ENCODE results near the gene SLC25A43.
A peak's percentile ranks its signal among the peaks of the same experiment; 100 is the strongest.
"Not testable (repeated sequence)": the region's sequence is repeated elsewhere in the genome, so short reads cannot be mapped to it uniquely, and the experiment has no call there.

SLC25A43 gene

DNA sequence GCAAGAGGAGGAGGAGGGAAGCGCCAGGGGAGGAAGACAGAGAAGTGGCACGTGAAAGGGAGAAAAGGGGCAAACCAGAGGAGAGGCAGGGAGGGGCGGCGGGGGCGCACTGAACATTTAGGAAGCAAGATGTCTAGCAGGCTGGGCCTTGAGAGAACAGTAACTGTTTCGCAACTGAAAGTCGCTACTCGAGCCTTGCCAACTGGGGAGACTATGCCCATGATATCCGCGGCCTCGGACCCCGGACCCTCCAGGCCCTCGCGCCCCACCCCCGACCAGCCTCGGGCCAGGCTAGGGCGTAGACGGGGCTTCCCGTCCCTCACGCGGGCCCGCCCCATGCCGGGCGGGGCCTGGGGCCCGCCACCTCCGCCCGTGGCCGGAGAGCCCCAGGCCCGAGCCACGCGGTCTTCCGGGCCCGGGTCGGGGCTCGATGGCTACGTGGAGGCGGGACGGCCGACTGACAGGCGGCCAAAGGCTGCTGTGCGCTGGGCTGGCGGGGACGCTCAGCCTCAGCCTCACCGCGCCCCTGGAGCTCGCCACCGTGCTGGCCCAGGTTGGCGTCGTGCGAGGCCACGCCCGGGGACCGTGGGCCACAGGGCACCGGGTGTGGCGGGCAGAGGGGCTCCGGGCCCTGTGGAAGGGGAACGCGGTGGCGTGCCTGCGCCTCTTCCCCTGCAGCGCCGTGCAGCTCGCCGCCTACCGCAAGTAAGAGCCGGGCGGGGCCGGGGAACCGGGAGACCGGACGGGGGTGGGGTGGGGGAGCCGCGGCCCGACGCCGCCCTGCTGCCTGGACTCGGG lies at the start of gene SLC25A43:
Gene SLC25A43 (plus strand): TSS at position 363 of the 798 bp plus-strand sequence. CDS start 68 bp downstream, at position 431.
- peak; percentile 34 for DNase-seq (ENCODE audit: low spot score)

DNA sequence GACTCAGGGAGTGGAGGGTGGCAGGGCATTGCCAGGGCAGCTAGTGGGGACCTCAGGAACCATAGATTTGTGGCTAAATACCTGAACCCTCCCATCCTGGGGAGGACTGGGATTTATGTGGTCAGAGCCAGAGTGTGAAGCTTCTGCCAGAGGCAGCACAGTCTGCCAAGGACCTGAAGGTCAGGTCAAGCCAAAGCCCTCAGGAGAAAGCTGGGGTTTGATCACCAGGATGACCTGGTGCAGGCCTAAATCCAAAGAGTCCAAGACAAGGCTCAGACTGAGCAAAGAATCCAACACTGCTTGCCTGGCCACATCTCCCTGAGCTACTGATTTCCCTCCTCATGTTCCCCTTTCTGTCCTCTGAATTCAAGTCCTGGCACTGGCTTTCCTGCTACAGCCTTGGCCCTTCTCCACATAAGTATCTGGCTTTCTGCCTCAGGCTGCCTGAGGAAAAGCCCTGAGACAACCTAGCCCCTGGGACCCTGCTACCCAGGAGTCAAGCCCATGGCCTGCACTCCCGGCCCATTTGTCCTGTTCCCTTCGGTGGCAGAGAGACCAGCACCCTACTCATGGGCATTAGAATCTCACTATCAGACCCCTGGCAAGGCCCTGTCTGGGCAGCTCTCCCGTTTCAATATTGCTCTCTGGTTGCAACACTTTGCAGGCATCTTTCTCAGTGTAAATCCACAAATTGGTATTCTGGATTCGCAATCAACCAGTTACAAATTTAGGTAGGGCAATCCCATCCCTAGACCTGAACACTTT lies 39.3 kb upstream of the SLC25A43 start:
- DNase-seq (ENCODE audit: low spot score): no peak

DNA sequence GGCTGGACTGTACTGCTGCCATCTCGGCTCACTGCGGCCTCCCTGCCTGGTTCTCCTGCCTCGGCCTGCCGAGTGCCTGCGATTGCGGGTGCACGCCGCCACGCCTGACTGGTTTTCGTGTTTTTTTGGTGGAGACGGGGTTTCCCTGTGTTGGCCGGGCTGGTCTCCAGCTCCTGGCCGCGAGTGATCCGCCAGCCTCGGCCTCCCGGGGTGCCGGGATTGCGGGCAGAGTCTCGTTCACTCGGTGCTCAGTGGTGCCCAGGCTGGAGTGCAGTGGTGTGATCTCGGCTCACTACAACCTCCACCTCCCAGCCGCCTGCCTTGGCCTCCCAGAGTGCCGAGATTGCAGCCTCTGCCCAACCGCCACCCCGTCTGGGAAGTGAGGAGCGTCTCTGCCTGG lies 37.7 kb upstream of the SLC25A43 start:
- not testable (repeated sequence) for DNase-seq (ENCODE audit: low spot score)

DNA sequence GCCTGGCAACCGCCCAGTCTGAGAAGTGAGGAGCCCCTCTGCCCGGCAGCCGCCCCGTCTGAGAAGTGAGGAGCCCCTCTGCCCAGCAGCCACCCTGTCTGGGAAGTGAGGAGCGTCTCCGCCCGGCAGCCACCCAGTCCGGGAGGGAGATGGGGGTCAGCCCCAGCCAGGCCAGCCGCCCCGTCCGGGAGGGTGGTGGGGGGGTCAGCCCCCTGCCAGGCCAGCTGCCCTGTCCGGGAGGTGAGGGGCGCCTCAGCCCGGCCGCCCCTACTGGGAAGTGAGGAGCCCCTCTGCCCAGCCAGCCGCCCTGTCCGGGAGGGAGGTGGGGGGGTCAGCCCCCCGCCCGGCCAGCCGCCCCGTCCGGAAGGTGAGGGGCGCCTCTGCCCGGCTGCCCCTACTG lies 37.1 kb upstream of the SLC25A43 start:
- not testable (repeated sequence) for DNase-seq (ENCODE audit: low spot score)

DNA sequence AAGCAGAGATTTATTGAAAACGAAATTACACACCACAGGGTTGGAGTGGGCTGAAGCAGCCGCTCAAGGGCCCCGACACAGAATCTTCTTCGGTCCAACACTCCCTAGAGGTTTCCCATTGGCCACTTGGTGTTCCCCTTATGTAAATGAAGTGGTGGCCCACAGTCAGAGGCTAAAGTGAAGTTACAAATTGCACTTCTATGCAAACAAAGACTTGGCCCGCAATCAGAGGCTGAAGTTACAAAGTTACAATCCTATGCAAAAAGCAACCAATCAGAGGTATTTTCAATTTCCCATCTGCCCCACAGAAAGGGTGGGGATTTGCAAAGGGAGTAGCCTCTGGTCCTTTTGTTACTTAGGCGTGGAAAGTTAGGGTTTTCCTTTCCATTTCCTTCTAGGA lies 35.7 kb upstream of the SLC25A43 start:
- DNase-seq (ENCODE audit: low spot score): no peak

DNA sequence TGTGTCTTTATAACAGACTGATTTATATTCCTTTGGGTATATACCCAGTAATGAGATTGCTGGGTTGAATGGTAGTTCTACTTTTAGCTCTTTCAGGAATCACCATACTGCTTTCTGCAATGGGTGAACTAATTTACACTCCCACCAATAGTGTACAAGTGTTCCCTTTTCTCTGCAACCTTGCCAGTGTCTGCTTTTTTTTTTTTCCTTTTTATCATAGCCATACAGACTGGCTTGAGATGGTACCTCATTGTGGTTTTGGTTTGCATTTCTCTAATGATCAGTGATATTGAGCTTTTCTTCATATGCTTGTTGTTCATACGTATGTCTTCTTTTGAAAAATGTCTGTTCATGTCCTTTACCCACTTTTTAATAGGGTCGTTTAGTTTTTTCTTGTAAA lies 27.3 kb upstream of the SLC25A43 start:
- not testable (repeated sequence) for DNase-seq (ENCODE audit: low spot score)

DNA sequence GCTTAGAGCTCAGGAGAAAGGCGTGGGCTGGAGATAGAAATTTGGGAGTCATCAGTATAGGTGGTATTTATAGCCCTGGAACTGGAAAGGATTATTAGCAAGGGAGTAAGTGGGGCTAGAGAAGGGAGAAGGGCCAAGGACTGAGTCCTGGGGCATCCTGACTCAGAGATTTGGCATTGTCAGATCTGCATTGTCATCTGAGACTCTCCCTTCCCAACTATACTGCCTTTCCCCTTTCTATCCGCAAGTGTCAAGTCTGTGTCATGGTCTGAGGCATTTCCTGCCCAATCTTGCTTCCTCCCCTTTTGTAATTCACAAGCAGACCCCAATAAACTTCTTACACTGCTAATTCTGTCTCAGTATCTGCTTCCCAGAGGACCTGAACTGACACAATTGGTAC lies 24.4 kb upstream of the SLC25A43 start:
- DNase-seq (ENCODE audit: low spot score): peak; percentile 24

DNA sequence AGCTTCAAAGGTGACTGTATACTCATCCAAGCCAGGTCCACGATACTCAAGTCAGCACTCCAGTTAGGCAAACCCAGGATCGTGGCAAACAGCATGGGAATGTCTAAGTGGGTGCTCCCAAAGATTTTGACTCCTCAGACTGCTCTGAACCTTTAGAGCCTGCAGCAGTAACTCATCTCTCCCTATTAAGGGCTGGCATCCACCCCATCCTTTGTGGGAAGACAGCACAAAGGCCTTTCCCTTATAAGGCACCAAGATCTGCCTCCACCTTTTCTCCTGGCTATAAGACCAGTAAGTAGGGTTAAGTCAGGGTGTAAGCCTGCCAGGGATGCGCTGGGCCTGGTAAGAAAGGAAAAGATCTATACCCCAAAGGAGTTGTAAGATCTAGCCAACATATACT lies 23.6 kb upstream of the SLC25A43 start:
- DNase-seq (ENCODE audit: low spot score): no peak

DNA sequence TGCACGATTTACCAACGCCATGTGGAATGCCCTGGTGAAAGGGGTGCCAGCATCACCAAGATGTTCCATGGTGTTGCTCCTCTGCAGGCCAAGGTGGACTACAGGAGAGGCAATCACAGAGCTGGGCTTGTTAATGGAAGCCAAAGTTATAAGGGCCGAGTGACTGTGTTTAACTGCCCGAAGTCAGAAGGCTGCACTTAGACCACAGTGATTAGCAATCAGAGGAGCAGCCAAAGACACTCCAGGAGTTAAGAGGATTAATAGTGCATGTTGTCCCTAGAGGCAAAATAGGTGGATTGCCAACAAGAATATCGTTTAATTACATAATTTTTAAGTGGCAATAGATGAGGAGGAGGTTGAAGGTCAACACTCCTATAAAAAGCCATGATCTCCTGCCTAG lies 22.8 kb upstream of the SLC25A43 start:
- no peak for DNase-seq (ENCODE audit: low spot score)

DNA sequence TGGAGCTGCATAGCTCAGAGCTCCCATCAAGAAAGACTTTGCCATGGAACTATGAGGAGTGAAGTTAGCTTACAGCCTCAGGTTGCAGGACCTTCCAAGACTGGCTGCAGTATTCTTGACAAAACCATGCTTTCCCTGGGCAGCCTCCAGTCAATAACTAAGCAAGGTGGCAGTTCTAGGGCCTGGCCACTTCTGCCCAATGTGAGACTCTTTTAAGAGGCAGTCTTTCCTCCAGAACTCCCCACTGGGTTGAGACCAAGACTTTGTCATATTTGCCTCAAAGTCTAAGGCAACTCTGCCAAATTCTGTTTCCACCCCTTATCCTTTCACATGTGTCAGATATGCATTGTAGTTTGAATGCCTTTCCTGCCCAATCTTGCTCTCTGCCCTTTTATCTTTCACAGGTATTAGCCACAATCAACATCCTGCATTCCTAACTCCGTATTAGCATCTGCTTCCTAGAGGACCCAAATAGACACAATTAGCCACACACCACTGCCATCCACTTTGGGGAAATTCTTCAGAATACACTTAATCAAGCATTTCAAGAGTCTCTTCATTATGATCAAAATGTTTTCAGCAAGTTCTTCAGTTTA lies 17.7 kb upstream of the SLC25A43 start:
- DNase-seq (ENCODE audit: low spot score): no peak

DNA sequence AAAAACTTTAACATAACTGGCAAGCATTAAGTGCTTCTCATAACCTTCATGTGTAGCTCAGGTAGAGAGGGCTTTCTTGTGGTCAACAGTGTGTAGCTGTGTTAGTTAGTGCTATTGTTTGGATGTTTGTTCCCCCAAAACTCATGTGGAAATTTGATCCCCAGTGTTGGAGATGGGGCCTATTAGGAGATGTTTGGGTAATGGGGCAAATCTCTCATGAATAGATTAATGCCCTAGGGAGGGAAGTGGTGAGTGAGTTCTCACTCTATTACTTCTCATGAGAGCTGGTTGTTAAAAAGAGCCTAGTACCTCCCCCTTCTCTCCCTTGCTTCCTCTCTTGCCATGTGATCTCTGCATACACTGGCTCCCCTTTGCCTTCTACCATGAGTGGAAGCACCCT lies 16.5 kb upstream of the SLC25A43 start:
- DNase-seq (ENCODE audit: low spot score): no peak

DNA sequence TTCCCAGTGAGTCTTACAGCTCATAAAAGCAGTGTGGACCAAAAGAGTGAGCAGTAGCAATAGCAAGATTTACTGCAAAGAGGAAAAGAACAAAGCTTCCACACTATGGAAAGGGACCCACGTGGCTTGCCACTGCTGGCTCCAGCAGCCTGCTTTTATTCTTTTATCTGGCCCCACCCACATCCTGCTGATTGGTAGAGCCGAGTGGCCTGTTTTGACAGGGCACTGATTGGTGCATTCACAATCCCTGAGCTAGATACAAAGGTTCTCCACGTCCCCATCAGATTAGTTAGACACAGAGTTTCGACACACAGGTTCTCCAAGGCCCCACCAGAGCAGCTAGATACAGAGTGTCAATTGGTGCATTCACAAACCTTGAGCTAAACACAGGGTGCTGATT lies 12.5 kb upstream of the SLC25A43 start:
- not testable (repeated sequence) for DNase-seq (ENCODE audit: low spot score)

DNA sequence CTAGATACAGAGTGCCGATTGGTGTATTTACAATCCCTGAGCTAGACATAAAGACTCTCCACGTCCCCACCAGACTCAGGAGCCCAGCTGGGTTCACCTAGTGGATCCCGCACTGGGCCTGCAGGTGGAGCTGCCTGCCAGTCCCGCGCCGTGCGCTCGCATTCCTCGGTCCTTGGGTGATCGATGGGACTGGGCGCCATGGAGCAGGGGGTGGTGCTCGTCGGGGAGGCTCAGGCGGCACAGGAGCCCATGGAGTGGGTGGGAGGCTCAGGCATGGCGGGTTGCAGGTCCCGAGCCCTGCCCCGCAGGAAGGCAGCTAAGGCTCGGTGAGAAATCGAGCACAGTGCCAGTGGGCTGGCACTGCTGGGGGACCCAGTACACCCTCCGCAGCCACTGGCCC lies 11.7 kb upstream of the SLC25A43 start:
- DNase-seq (ENCODE audit: low spot score): not testable (repeated sequence)

DNA sequence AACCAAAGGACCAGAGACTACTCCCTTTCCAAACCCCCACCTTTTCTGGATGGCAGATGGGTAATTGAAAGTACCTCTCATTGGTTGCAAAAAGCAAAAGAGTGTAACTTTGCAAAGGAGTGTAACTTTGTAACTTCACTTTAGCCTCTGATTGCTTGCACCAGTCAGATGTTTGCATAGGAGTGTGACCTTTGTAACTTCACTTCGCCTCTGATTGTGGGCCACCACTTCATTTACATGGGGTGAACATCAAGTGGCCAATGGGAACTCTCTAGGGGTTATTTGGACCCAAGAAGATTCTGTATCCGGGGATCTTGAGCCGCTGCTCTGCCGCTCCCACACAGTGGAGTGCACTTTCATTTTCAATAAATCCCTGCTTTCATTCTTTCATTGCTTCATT lies 9.9 kb upstream of the SLC25A43 start:
- no peak for DNase-seq (ENCODE audit: low spot score)

DNA sequence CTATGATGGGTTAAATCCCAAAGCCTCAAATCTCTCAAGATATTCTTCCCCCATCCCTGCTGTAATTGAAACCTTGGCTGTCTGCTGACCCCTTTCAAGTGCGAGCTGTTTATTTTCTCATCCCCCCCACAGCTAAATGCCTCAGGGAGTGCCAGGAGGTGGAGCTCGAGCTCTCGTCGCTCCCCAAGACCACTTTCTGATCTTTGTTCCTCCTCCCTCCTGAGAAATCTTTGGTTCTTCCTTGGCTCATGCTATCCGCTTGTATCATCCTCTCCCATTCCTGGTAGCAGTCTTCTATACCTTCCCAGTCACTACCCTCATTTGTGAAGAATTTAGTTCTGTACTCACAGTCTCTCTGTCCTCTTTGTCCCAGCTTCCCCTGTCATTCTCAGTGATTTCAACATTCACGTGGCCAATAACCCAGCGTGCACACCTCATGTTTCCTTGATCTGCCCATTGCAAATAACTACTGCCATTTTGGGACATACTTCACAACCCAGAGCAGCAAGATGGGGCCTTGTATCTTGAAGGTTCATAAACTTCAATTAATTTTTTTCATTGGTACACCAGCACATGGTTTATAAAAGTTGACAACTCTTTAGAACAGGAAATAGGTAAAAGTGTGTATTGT lies 9.2 kb upstream of the SLC25A43 start:
- DNase-seq (ENCODE audit: low spot score): no peak

DNA sequence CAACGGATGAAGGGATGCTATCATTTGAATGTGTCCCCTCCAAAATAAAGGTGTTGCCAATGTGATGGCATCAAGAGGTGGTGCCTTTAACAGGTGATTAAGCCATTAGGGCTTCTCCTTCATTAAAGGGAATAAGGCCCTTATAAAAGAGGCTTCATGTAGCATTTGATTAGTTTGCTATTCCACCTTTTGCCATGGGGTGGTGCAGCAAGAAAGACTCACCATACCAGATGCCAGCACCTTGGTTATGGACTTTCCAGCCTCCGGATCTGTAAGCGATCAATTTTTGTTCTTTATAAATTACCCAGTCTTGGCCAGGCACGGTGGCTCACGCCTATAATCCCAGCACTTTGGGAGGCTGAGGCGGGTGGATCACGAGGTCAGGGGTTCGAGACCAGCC lies 7.9 kb upstream of the SLC25A43 start:
- peak; percentile 33 for DNase-seq (ENCODE audit: low spot score)

DNA sequence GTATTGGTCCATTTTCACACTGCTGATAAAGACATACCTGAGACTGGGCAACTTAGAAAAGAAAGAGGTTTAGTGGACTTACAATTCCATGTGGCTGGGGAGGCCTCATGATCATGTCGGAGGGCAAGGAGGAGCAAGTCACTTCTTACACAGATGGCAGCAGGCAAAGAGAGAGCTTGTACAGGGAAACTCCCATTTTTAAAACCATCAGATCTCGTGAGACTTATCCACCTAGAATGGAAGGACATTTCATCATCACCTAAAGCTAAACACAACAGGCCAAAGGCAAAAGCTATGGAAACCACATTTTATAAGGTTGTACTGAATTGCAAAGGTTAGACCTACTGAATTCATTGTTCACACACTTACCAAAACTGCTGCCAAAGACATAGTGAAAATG lies 6.0 kb upstream of the SLC25A43 start:
- no peak for DNase-seq (ENCODE audit: low spot score)

DNA sequence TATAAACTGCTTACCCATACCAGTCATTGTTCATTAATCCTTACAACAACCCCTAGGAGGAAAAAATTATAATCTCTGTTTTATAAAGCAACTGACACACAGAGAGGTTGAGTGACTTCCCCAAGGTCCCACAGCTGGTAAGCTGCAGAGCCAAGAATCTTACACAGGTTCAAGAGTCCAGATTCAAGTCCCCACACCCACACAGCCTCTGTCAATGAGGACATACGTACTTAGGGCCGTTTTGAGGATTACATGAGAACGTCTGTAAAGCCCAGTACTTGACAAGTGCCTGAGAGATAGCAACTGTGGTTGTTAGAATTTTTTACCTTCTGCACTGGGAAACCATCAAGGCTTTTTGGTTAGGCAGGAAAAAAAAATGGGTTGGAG lies 556 bp upstream of the SLC25A43 start:
- peak; percentile 16 for DNase-seq (ENCODE audit: low spot score)

DNA sequence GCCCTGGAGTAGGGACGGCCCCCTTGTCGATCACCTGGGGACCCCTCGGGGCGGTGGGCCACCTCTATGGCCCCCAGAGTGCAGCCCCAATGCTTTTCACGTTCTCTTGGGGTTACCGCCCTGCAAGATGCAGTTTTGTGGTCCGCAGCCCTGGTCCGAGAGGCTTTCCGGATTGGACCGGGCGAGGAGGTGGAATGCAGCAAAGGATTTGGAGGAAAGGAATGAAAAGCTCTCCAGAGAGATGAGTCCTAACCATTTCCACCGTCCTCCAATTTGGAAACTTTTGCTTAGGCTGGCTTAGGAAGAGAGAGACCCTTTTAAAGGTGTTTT lies 601 bp downstream of the SLC25A43 start:
- DNase-seq (ENCODE audit: low spot score): peak; percentile 11

DNA sequence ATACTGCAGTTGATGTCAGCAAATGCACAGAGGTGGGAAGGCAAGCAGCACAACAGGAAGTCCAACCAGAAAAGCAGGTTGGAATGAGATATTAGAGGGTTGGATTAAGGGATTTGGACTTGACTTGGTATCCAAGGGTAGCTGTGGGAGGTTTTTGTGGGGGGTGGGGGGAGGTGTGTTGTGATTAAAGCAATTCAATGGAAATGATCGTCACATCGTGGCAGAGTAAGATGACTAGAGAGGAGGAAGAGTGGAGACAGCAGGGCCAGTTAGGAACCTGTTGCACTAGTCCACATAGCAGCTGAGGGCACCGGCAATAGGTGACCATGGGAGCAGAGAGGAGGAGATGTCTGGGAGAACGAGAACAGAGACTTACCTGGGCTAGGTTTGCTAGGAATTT lies 2.4 kb downstream of the SLC25A43 start:
- no peak for DNase-seq (ENCODE audit: low spot score)

DNA sequence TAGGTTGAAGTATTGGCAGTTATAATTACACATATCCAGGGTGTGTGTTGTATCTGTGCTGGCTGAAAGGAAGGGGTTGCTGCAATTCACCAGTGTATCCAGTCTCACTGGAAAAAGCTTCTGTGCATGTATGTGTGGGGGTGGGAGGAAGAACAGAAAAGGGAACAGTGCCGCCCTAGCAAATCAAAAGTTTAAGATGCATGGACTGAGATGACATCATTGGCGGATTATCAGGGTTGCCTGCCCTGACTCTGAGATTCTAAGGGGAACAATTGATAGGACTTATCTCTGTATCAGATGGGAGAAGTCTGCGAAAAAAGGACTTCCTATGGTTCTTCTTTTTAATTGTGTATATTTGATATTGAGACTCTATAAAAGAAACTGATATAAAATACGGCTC lies 3.5 kb downstream of the SLC25A43 start:
- DNase-seq (ENCODE audit: low spot score): no peak

DNA sequence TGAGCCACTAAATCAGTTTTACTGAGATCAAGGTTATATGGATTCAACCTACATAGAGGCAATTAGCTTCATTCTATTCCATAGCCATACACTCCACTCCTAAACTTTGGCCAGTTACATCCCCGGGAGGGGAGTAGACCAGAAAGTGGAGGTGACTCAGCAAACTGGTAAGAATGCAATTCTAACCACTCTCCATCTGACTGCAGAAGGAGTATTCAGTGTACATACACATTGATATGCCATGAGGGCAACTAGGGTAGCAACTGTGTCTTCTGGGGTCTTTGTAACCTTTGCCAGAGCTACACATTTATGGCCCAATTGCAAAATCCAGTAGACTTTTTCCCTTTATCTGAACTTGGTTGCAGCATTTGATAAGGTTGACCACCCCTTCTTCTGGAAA lies 7.6 kb downstream of the SLC25A43 start:
- no peak for DNase-seq (ENCODE audit: low spot score)

DNA sequence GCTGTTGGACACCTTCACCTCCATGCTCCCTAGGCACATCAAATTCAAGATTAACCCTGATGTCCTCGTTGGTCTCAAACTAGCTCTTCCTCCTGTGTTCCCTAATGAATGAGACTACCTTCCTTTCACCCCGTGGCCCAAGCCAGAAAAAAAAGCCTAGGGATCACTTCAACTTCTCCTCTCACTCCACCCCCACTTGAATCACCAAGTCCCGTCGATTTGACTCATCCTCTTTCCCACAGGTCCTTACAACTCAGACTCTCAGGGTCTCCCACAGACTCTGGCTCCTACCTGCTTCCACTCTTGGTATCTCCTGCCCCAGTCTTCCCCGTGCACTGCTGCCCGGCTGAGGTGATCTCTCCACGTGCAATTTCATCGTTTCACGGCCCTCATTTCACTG lies 8.5 kb downstream of the SLC25A43 start:
- no peak for DNase-seq (ENCODE audit: low spot score)
